K562 (cell line): Measurements from ENCODE around the gene CCDC192. TPM values are rescaled to one million over a fixed set of nuclear protein-coding genes. Genes with fewer than 3 reads are reported as not detected.
"Not testable (repeated sequence)": the region's sequence is repeated elsewhere in the genome, so short reads cannot be mapped to it uniquely, and the experiment has no call there.

Source experiments
- ATAC-seq: fragments of 200-7000 bp; cut with Tn5 transposase; 3 replicates; pipeline ENCODE4 v1.9.1; 2020; ENCODE audit warnings: moderate library complexity
- BruUV-seq: library from RNA; stranded (reverse); fragments of 400-500 nt; replicated peaks from 2 replicates; lab custom pipeline; 2021; lab: Mats Ljungman, UMichigan
- CTCF ChIA-PET: fragments of 300-600 bp; formaldehyde crosslinking; extraction: SDS; loops from one replicate; lab custom pipeline; 2021; ENCODE audit warnings: low intra/inter-chr PET ratio; lab: Yijun Ruan, JAX
- POLR2A ChIA-PET: fragments of 300-600, 350-650 bp; sonication (Branson Sonifier 250); formaldehyde crosslinking; extraction: SDS; loops from one replicate; lab custom pipeline; 2021; ENCODE audit warnings: antibody characterized with exemption, inconsistent platforms; lab: Yijun Ruan, JAX
- DNase-seq, 4 experiments: peaks; one replicate each; pipeline versions ENCODE4 v3.0.0 to v3.0.0-alpha.2; 2011 to 2018; ENCODE audit warnings: low spot score in 3 of 4, mixed read lengths in 3 of 4; ENCODE audit errors: extremely low read depth in 1 of 4
- FAIRE-seq: peaks from 2 replicates; lab custom pipeline; 2011; peaks lifted over from hg19 to GRCh38; lab: Jason Lieb, UNC
- H2AFZ ChIP-seq: 2 replicates; pipeline ENCODE4 v1.6.0; 2011; ENCODE audit warnings: low read depth, low read length, control low read depth, inconsistent platforms
- H3K27ac ChIP-seq: fragments of 200-600 bp; 3 replicates; pipeline ENCODE4 v1.8.0; 2011; ENCODE audit warnings: low read depth, mild to moderate bottlenecking, control low read depth, inconsistent platforms, low read length, moderate library complexity, mixed read lengths; ENCODE audit errors: extremely low read depth
- H3K27me3 ChIP-seq, 2 experiments: fragments of 300-600 bp in 1 of 2; 2 replicates in 1 of 2; 3 replicates in 1 of 2; pipeline versions ENCODE4 v1.6.0 to v1.8.0; 2011; ENCODE audit warnings: inconsistent platforms in 2 of 2, low read length in 2 of 2, mild to moderate bottlenecking in 1 of 2, mixed read lengths in 1 of 2, moderate library complexity in 1 of 2; ENCODE audit not compliant: control insufficient read depth in 2 of 2, insufficient read depth in 2 of 2
- H3K36me3 ChIP-seq: fragments of 300-600 bp; 3 replicates; pipeline ENCODE4 v1.8.0; 2011; ENCODE audit warnings: mild to moderate bottlenecking, low read length, inconsistent platforms; ENCODE audit not compliant: control insufficient read depth, insufficient read depth
- H3K4me1 ChIP-seq, 2 experiments: fragments of 200-600 bp in 1 of 2; replicated peaks in 1 of 2; 2 replicates in 1 of 2; 3 replicates in 1 of 2; pipeline versions ENCODE4 v1.5.1 to v1.8.0; 2011; ENCODE audit warnings: inconsistent platforms in 2 of 2, low read length in 2 of 2, mild to moderate bottlenecking in 1 of 2, mixed read lengths in 1 of 2, moderate library complexity in 1 of 2; ENCODE audit not compliant: control insufficient read depth in 2 of 2, insufficient read depth in 2 of 2
- H3K4me2 ChIP-seq: 2 replicates; pipeline ENCODE4 v1.6.1; 2011; ENCODE audit warnings: low read length, control low read depth, inconsistent platforms, mixed read lengths; ENCODE audit not compliant: insufficient read depth
- H3K4me3 ChIP-seq: fragments of 200-600 bp; sonication (generic), shearing (Covaris generic); 2 replicates; pipeline ENCODE4 v1.5.1; 2016; ENCODE audit warnings: control low read depth, inconsistent platforms
- H3K79me2 ChIP-seq: fragments of 200-600 bp; 3 replicates; pipeline ENCODE4 v1.8.0; 2011; ENCODE audit warnings: low read length, inconsistent platforms; ENCODE audit not compliant: control insufficient read depth, insufficient read depth
- H3K9ac ChIP-seq, 2 experiments: 2 replicates each; pipeline versions ENCODE4 v1.6.0 to v1.6.1; 2011; ENCODE audit warnings: low read depth in 2 of 2, low read length in 2 of 2, control low read depth in 1 of 2, inconsistent platforms in 1 of 2, mild to moderate bottlenecking in 1 of 2, mixed read lengths in 1 of 2; ENCODE audit not compliant: insufficient read depth in 1 of 2
- H3K9me1 ChIP-seq: one replicate; pipeline ENCODE4 v1.6.0; 2011; ENCODE audit warnings: inconsistent platforms, mild to moderate bottlenecking, low read length, moderate library complexity; ENCODE audit not compliant: control insufficient read depth, insufficient read depth
- H3K9me3 ChIP-seq: replicated peaks from 2 replicates; pipeline ENCODE4 v1.5.1; 2011; ENCODE audit warnings: low read depth, low read length, inconsistent platforms; ENCODE audit not compliant: control insufficient read depth, insufficient read depth
- H4K20me1 ChIP-seq: replicated peaks from 2 replicates; pipeline ENCODE4 v1.6.1; 2011; ENCODE audit warnings: low read length, inconsistent platforms, mixed read lengths; ENCODE audit not compliant: control insufficient read depth, insufficient read depth
- BRD9 ChIP-seq: fragments of 450-650 bp; IDR thresholded peaks from 2 replicates; pipeline ENCODE4 v1.6.1; 2018; ENCODE audit warnings: low read depth; ENCODE audit not compliant: partially characterized antibody
- CBFA2T2 ChIP-seq: fragments of 450-650 bp; conservative IDR thresholded peaks from 2 replicates; pipeline ENCODE4 v1.6.1; 2017; ENCODE audit warnings: mild to moderate bottlenecking
- CTBP1 ChIP-seq: fragments of 450-650 bp; IDR thresholded peaks from 2 replicates; pipeline ENCODE4 v1.6.1; 2016; ENCODE audit warnings: borderline replicate concordance
- E4F1 ChIP-seq: fragments of 250-450 bp; sonication (Bioruptor Pico); IDR thresholded peaks from 2 replicates; pipeline ENCODE4 v1.5.0; 2021; ENCODE audit warnings: mild to moderate bottlenecking, borderline replicate concordance
- EP400 ChIP-seq: fragments of 450-650 bp; IDR thresholded peaks from 2 replicates; pipeline ENCODE4 v1.6.1; 2017; ENCODE audit warnings: antibody characterized with exemption, mild to moderate bottlenecking, moderate library complexity
- FOXA3 ChIP-seq, 2 experiments: fragments of 450-650 bp in 1 of 2; sonication (generic) in 1 of 2; formaldehyde crosslinking; IDR thresholded peaks in 1 of 2; conservative IDR thresholded peaks in 1 of 2; 2 replicates each; pipeline versions ENCODE4 v1.4.0 to v1.8.0; 2020 to 2022; ENCODE audit warnings: mild to moderate bottlenecking in 2 of 2, missing genetic modification reagents in 1 of 2
- MNT ChIP-seq, 2 experiments: fragments of 450-650 bp; conservative IDR thresholded peaks; 2 replicates each; pipeline ENCODE4 v1.6.1; 2017; ENCODE audit warnings: mild to moderate bottlenecking in 2 of 2, moderate library complexity in 2 of 2
- PHF8 ChIP-seq: fragments of 200-600 bp; sonication (generic); IDR thresholded peaks from 2 replicates; pipeline ENCODE4 v1.6.1; 2012; ENCODE audit warnings: mixed run types, mild to moderate bottlenecking, inconsistent platforms, low read length, moderate library complexity, borderline replicate concordance
- POLR2B ChIP-seq: fragments of 450-650 bp; IDR thresholded peaks from 2 replicates; pipeline ENCODE4 v1.6.1; 2018; ENCODE audit warnings: low read depth; ENCODE audit not compliant: partially characterized antibody
- POLR2G ChIP-seq: fragments of 200-400 bp; formaldehyde crosslinking; IDR thresholded peaks from 2 replicates; pipeline ENCODE4 v1.6.1; 2017; ENCODE audit warnings: low read depth, mild to moderate bottlenecking, antibody characterized with exemption, low read length, moderate library complexity
- PURB ChIP-seq: sonication (generic); formaldehyde crosslinking; IDR thresholded peaks from 2 replicates; pipeline ENCODE4 v1.9.0; 2021; ENCODE audit warnings: low read depth, mild to moderate bottlenecking, missing genetic modification reagents
- RBFOX2 ChIP-seq: fragments of 200-400 bp; formaldehyde crosslinking; IDR thresholded peaks from 2 replicates; pipeline ENCODE4 v1.6.1; 2017; ENCODE audit warnings: low read depth, mild to moderate bottlenecking, low read length, moderate library complexity
- SOX6 ChIP-seq: fragments of 450-650 bp; IDR thresholded peaks from 2 replicates; pipeline ENCODE4 v1.6.1; 2014; ENCODE audit warnings: mild to moderate bottlenecking
- SRF ChIP-seq, 2 experiments: fragments of 250-450, 450-650 bp in 1 of 2; sonication (Bioruptor Pico) in 1 of 2; sonication (generic) in 1 of 2; formaldehyde crosslinking; IDR thresholded peaks; 2 replicates each; pipeline versions ENCODE4 v1.5.0 to v1.5.1; 2020 to 2022; ENCODE audit warnings: mild to moderate bottlenecking in 1 of 2, missing genetic modification reagents in 1 of 2
- SUPT5H ChIP-seq: fragments of 450-650 bp; IDR thresholded peaks from 2 replicates; pipeline ENCODE4 v1.6.1; 2016
- TAF1 ChIP-seq: IDR thresholded peaks from 2 replicates; pipeline ENCODE4 v1.6.1; 2011; ENCODE audit warnings: mild to moderate bottlenecking, low read length, moderate library complexity; ENCODE audit not compliant: insufficient read depth, control insufficient read depth, severe bottlenecking; ENCODE audit errors: extremely low read depth
- TAF9B ChIP-seq: fragments of 450-650 bp; IDR thresholded peaks from 2 replicates; pipeline ENCODE4 v1.6.1; 2018; ENCODE audit warnings: mild to moderate bottlenecking; ENCODE audit not compliant: partially characterized antibody
- whole genome bisulfite sequencing: fragments of 100-300 bp; shearing (Covaris generic); methylation state at CpG from one replicate; pipeline ENCODE4 v1.1.6; 2016; ENCODE audit warnings: low coverage, mixed read lengths; ENCODE audit not compliant: insufficient coverage; ENCODE audit errors: missing lambda C conversion rate; 5-methylcytosine and 5-hydroxymethylcytosine counted together
- in situ Hi-C: fragments of 300-500 bp; cut with MboI; formaldehyde crosslinking; loops from 4 replicates; pipeline ENCODE4 v1.15.0; 2018; ENCODE audit warnings: inconsistent platforms, mixed read lengths
- intact Hi-C: fragments of 100-400 bp; cut with micrococcal nuclease; formaldehyde crosslinking; loops from 2 replicates; pipeline ENCODE4 v1.14.2; 2022
- polyA plus RNA-seq, 8 experiments: library from polyadenylated mRNA; depleted of rRNA in 4 of 8; stranded (reverse) in 5 of 8; unstranded in 3 of 8; fragments of >200 nt; fragmentation: Nextera tagmentation in 2 of 8; fragmentation: Illumina TruSeq in 1 of 8; extraction: Ambion mirVana in 2 of 8; extraction: Trizol in 1 of 8; gene quantifications; 2 replicates each; pipeline versions ENCODE4 v1.2.1 to v1.2.3, GENCODE V29; 2011 to 2014; ENCODE audit warnings: inconsistent platforms in 1 of 8, missing spikeins in 1 of 8
- total RNA-seq, 7 experiments: library from RNA; depleted of rRNA in 6 of 7; stranded (reverse); fragments of >200 nt in 6 of 7; fragmentation: Illumina TruSeq in 2 of 7; extraction: Trizol in 2 of 7; gene quantifications; 2 replicates each; pipeline versions ENCODE4 v1.2.1 to v1.2.3, GENCODE V29; 2011 to 2021; ENCODE audit warnings: low replicate concordance in 1 of 7

The CCDC192 gene
- total and polyA plus RNA-seq, 9 of the 15 experiments (the other 6 are each of a cell fraction or from before 2014, with no cell fraction given) = 0.21 to 0.66 (median 0.38) TPM; not detected in 2

- TF ChIP-seq CBFA2T2 = no peak
- TF ChIP-seq CTBP1 = no peak
- TF ChIP-seq PURB = no peak
- TF ChIP-seq BRD9 = no peak
- TF ChIP-seq E4F1 (CRISPR knock-in tag) = no peak
Measured at GRCh38 chr5:127732963-127733362, 29.8 kb downstream of the CCDC192 start (continued).

GRCh38 chr5:127739348-127739747, 36.2 kb downstream of the CCDC192 start:
- H3K4me1 ChIP-seq, H3K36me3 ChIP-seq, H3K79me2 ChIP-seq, H4K20me1 ChIP-seq, FAIRE-seq, H3K9me3 ChIP-seq, H3K27me3 ChIP-seq, CTCF ChIA-PET, H3K27ac ChIP-seq, H3K9me1 ChIP-seq, POLR2A ChIA-PET, BruUV-seq, in situ Hi-C loops, ATAC-seq, intact Hi-C loops: not testable (repeated sequence)
- peak overlapping the region; percentile 69 for H3K4me2 ChIP-seq
- peak overlapping the region; percentile 87 for H2AFZ ChIP-seq
- WGBS = 3% methylated on average over 10 of the region's 14 CpGs
- peak overlapping the region; percentile 26 for H3K4me3 ChIP-seq
- peak overlapping the region; percentile 43 to 68; a peak in 2 of 4 replicates for H3K9ac ChIP-seq
- DNase-seq = peak in 1 of 4 experiments; percentile 18
- peak; percentile 59 for TF ChIP-seq RBFOX2
- peak; percentile 52 for TF ChIP-seq EP400
- TF ChIP-seq SOX6 = peak; percentile 12; the same call in 1 of the 2 replicates
- TF ChIP-seq POLR2B = peak; percentile 50
- 0 out of 4 replicates have a peak, but pooled peaks of 1 of the 2 experiments have one; percentile 31 for TF ChIP-seq SRF (CRISPR knock-in tag; IDR thresholded peaks at IDR 0.05)
- peak in 1 of 2 experiments; percentile 49; a peak in 2 of 4 replicates for TF ChIP-seq MNT (conservative IDR thresholded peaks at IDR 0.05)
- TF ChIP-seq SUPT5H = 0 out of 2 replicates have a peak, but pooled peaks have one; percentile 42
- peak; percentile 27 for TF ChIP-seq TAF1
- peak; percentile 25 to 69; a peak in 1 of 4 replicates for TF ChIP-seq FOXA3 (CRISPR knock-in tag; conservative IDR thresholded peaks at IDR 0.05 in 1 of 2, IDR thresholded peaks at IDR 0.05 in 1 of 2)
- peak; percentile 13; the same call in 1 of the 2 replicates for TF ChIP-seq PHF8
- peak; percentile 56 for TF ChIP-seq POLR2G
- TF ChIP-seq TAF9B = peak; percentile 43
